T-helper 1 cell treated with Interleukin-12 subunit alpha and Interleukin-12 subunit beta and Interleukin-4 antibody, amounts not matched to agents 30 ng/mL and 1 ng/mL, for 36 hours (primary cell): ENCODE measurements around the gene GRM8. TPM values are rescaled to one million over a fixed set of nuclear protein-coding genes. Genes with fewer than 3 reads are reported as not detected.

Source experiments
- total RNA-seq: library from RNA; stranded (reverse); gene quantifications from 2 replicates; pipeline ENCODE4 v1.2.3, GENCODE V29; 2022

The GRM8 gene
- total RNA-seq, 1 donor from 2014 or later, result not detected

Other genes with a start within 250 kb of the GRM8 start
- 41.1 and 47.1 TPM in 2 replicates for gene ZNF800, start 139.8 kb upstream of the GRM8 start, total RNA-seq